ENCODE results near the gene CASZ1.

Gene CASZ1

GRCh38 chr1:10724052-10724494 lies 72.4 kb downstream of the CASZ1 start:
- DNase-seq (ENCODE audit: low read depth in 1 of 2, low spot score in 1 of 2), result no peak
- Histone ChIP-seq H3K4me3 (replicated peaks; ENCODE audit: insufficient read depth, low read length) (no peak overlapping the region), H3K27ac (replicated peaks) (no peak overlapping the region), H3K27me3 (ENCODE audit: insufficient read depth, poor library complexity, severe bottlenecking) (no peaks in the 10 kb centered on the region)
- TF ChIP-seq POLR2AphosphoS5 (IDR thresholded peaks at IDR 0.05; ENCODE audit: low read depth) (no peak), SPI1 (IDR thresholded peaks at IDR 0.05; ENCODE audit: borderline replicate concordance, low read depth) (no peak), REST (IDR thresholded peaks at IDR 0.05; ENCODE audit: insufficient replicate concordance, low read depth) (no peak)

- Histone ChIP-seq H3K4me3 (replicated peaks; ENCODE audit: insufficient read depth, low read length) (no peak overlapping the region), H3K27ac (replicated peaks) (no peak overlapping the region), H3K27me3 (ENCODE audit: insufficient read depth, poor library complexity, severe bottlenecking) (no peaks in the 10 kb centered on the region)
- no peak for DNase-seq (ENCODE audit: low read depth in 1 of 2, low spot score in 1 of 2)
- TF ChIP-seq POLR2AphosphoS5 (IDR thresholded peaks at IDR 0.05; ENCODE audit: low read depth) (no peak), CTCF (IDR thresholded peaks at IDR 0.05; ENCODE audit: insufficient read depth, low read length) (no peak), REST (IDR thresholded peaks at IDR 0.05; ENCODE audit: insufficient replicate concordance, low read depth) (no peak), GABPA (IDR thresholded peaks at IDR 0.05; ENCODE audit: low read depth) (no peak), SPI1 (IDR thresholded peaks at IDR 0.05; ENCODE audit: borderline replicate concordance, low read depth) (no peak)
Measured at GRCh38 chr1:10723317-10723716, 73.1 kb downstream of the CASZ1 start.

GRCh38 chr1:10722803-10723202 lies 73.6 kb downstream of the CASZ1 start:
- no peaks in the 10 kb centered on the region for H3K27me3 ChIP-seq (ENCODE audit: insufficient read depth, poor library complexity, severe bottlenecking)
- no peak overlapping the region for H3K27ac ChIP-seq (replicated peaks)
- DNase-seq (ENCODE audit: low read depth in 1 of 2, low spot score in 1 of 2), result no peak
- H3K4me3 ChIP-seq (replicated peaks; ENCODE audit: insufficient read depth, low read length), result no peak overlapping the region
- TF ChIP-seq GABPA (IDR thresholded peaks at IDR 0.05; ENCODE audit: low read depth) (no peak), REST (IDR thresholded peaks at IDR 0.05; ENCODE audit: insufficient replicate concordance, low read depth) (no peak), CTCF (IDR thresholded peaks at IDR 0.05; ENCODE audit: insufficient read depth, low read length) (no peak), POLR2AphosphoS5 (IDR thresholded peaks at IDR 0.05; ENCODE audit: low read depth) (no peak), SPI1 (IDR thresholded peaks at IDR 0.05; ENCODE audit: borderline replicate concordance, low read depth) (no peak)
